Stimulated activated CD8-positive, alpha-beta memory T cell treated with anti-CD3 and anti-CD28 coated beads, Interleukin-12 subunit alpha, Interleukin-12 subunit beta, amount 100 ng/mL, for 24 hours (primary cell): ENCODE results near the gene LHFPL4.

Experiments
- DNase-seq: peaks from one replicate; pipeline ENCODE4 v3.0.0-alpha.2; 2020; ENCODE audit errors: extremely low read depth

Gene LHFPL4

DNA sequence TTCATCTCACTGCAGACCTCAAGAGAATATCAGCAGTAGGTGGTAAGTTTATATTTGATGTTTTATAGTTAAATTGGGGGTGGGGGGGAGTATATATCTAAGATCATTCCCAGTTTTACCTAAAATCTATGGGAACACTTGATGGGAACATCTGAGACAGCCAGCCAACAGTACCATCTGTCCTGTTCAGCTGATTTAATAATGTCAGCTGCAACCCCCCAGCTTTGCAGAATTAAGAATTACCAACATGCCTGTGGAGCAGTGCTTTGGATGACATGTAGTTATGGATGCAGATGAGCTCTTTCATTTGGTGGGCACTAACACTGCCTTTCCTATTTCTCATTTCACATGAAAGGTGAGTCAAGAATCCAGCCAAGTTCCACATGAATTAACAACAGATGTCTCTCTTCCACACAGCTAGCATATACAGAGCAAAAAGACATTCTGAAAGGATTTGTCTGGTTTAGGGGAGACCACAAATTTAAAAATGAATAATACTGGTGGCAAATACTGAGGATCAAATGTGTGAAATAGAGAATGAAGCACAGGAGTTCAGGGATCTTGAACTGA, 80.0 kb downstream of the LHFPL4 start:
- DNase-seq = no peak

DNA sequence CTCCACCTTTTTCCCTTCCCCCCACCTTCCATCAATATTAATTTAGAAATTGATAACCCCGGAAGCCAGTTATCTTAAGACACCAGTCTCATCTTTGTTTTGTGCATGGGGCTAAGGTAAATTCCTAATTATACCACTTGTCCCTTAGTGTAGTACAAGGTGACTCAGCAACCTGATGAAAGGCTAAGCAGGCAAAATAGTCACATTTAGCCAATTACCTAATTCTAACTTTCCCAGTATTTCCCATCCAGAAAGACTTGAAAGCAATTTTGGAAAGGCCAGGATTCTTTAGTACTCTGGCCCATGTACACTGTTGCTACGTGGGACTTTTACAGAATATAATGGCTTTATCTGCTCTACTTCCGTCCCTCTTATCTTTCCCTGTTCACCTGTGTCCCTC, 83.6 kb downstream of the LHFPL4 start:
- DNase-seq = no peak

- no peak for DNase-seq
These were observed 85.2 kb downstream of the LHFPL4 start for GRCh38 chr3:9468460-9468859.

- no peak for DNase-seq
These were observed 86.2 kb downstream of the LHFPL4 start for GRCh38 chr3:9467451-9467850.

DNA sequence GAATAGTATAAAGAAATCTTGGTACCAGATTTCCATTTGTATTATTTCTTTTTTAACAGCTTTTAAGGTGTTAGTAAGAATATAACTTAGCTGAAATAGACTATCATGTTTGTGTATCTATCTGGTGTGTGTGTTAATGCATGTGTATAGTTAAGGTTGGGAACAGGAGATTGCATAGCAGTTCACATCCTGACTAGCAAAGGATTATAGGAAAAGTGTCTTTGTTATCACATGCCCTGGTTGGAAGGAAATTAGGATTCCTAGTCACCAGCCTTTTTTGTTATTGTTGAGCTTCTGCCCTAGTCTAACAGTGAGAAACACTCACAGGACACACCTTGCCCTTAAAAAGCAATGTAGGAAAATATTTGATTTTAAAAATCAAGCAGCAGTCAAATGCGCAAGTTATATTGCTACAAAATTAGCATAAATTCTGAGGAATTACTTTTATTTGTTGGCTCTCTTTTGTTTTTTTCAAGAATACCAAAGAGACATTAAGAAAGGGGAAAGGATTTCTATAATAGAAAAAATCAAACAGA, 98.0 kb downstream of the LHFPL4 start:
- no peak for DNase-seq

- no peak for DNase-seq
These were observed 101.2 kb downstream of the LHFPL4 start for GRCh38 chr3:9452417-9452816.

DNA sequence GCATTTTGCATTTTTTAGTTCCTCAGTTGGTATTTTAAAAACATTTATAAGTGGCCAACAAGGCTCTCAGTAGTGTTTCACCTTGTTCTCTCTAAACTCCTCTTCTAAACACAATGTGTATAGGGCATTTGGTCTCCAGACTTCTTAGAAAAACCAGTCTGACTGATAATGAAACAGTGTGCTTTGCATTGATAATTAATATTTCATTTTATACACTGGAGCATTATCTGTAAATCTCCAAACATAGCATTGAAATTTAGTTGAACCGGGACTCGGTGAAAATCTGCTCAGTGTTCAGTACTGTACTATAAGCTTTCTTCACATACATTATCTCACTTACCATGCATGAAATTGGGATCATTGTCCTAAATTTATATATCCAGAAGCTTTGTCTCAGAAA, 102.6 kb downstream of the LHFPL4 start:
- DNase-seq = no peak

- DNase-seq = no peak
These were observed 103.5 kb downstream of the LHFPL4 start for GRCh38 chr3:9450126-9450525.

GRCh38 chr3:9448643-9449042, 105.0 kb downstream of the LHFPL4 start:
- no peak for DNase-seq
